Heart left ventricle (tissue), 16 donors: ENCODE results near the gene MRLN. TPM values are rescaled to one million over a fixed set of nuclear protein-coding genes. Genes with fewer than 3 reads are reported as not detected.

Source experiments
- ATAC-seq, 4 donors: fragments of 200-7000 bp; cut with Tn5 transposase; one replicate each; pipeline ENCODE4 v1.9.1; 2020 to 2022; ENCODE audit warnings: moderate library complexity in 4 of 4, mild to moderate bottlenecking in 3 of 4, moderate number of reproducible peaks in 1 of 4
- DNase-seq, 5 donors: peaks; one replicate each; pipeline ENCODE4 v3.0.0-alpha.2; 2020
- H3K27ac ChIP-seq, 12 donors: fragments of 200-600 bp; sonication (generic) in 4 of 12; one replicate each; pipeline versions ENCODE4 v1.5.0 to v1.8.0; 2016 to 2022; ENCODE audit warnings: mild to moderate bottlenecking in 2 of 12
- H3K27me3 ChIP-seq, 9 donors: fragments of 200-600 bp; sonication (generic) in 2 of 9; one replicate each; pipeline versions ENCODE4 v1.5.1 to v1.8.0; 2016 to 2022; ENCODE audit warnings: mild to moderate bottlenecking in 3 of 9
- H3K36me3 ChIP-seq, 9 donors: fragments of 200-600 bp; sonication (generic) in 2 of 9; one replicate each; pipeline versions ENCODE4 v1.5.0 to v1.8.0; 2018 to 2022; ENCODE audit warnings: mild to moderate bottlenecking in 2 of 9
- H3K4me1 ChIP-seq, 12 donors: fragments of 200-600 bp; sonication (generic) in 4 of 12; one replicate each; pipeline versions ENCODE4 v1.5.0 to v1.8.0; 2016 to 2022; ENCODE audit warnings: mild to moderate bottlenecking in 3 of 12
- H3K4me3 ChIP-seq, 12 donors: fragments of 200-600 bp; sonication (generic) in 4 of 12; one replicate each; pipeline versions ENCODE4 v1.5.0 to v1.8.0; 2017 to 2022; ENCODE audit warnings: mild to moderate bottlenecking in 9 of 12, moderate library complexity in 4 of 12
- H3K9me3 ChIP-seq, 12 donors: fragments of 200-600 bp; sonication (generic) in 4 of 12; one replicate each; pipeline versions ENCODE4 v1.5.0 to v1.8.0; 2016 to 2022; ENCODE audit warnings: mild to moderate bottlenecking in 1 of 12
- CTCF ChIP-seq, 12 donors: fragments of 200-600 bp; sonication (generic) in 4 of 12; IDR thresholded peaks; one replicate each; pipeline versions ENCODE4 v1.5.0 to v1.8.0; 2018 to 2022; ENCODE audit warnings: antibody characterized with exemption in 12 of 12, mild to moderate bottlenecking in 5 of 12
- POLR2A ChIP-seq, 2 donors: fragments of 450-650 bp; IDR thresholded peaks; one replicate each; pipeline ENCODE4 v1.6.1; 2017; ENCODE audit warnings: antibody characterized with exemption in 2 of 2, mild to moderate bottlenecking in 2 of 2, moderate library complexity in 2 of 2
- WGBS, 4 donors: extraction: QIAGEN DNeasy Blood & Tissue Kit in 2 of 4; methylation state at CpG; one replicate each; pipeline versions ENCODE4 v1.1.5 to v1.1.7; 2013 to 2018; 5-methylcytosine and 5-hydroxymethylcytosine counted together
- intact Hi-C, 10 donors: fragments of 100-400 bp; cut with DNase I; formaldehyde crosslinking; loops; one replicate each; pipeline versions ENCODE4 v1.11.1 to v1.14.2; 2022
- polyA plus RNA-seq, 2 donors: library from polyadenylated mRNA; stranded (reverse); fragments of 200-250 nt; gene quantifications; one replicate each; pipeline ENCODE4 v1.2.3, GENCODE V29; 2013
- total RNA-seq, 9 donors: library from RNA; depleted of rRNA in 2 of 9; stranded (reverse); fragments of >200 nt in 2 of 9; fragmentation: NEBNext Ultra II Directional in 3 of 9; extraction: Animal tissue kit (Norgen Biotek cat#: 25700) in 3 of 9; gene quantifications; one replicate each; pipeline versions ENCODE4 v1.1.0 to v1.2.4, GENCODE V29; 2016 to 2023
- donor health status: ischemic (EF 13 %, LVEDD 7.1; RV severe dilation, severe dysfunction).
- donor health status: healthy with polysubstance abuse.
- donor health status: DM: no; HTN: yes; CAD: no.
- donor health status: DM: no; HTN: no; CAD: no.
- donor health status: ischemic (EF 25% LVEDD 6.9; RV normal size, moderate dysfunction).
- donor health status: ischemic (EF 25% LVEDD 5.7; RV mildly dilated, moderate dysfunction).
- donor health status: healthy.
- donor health status: DM: yes; HTN: yes; CAD: no.
- donor health status: ischemic (EF 35%, LVEDD 5.7; RV mildly dilated, moderate dysfunction).
- donor health status: nonischemic (EF 11% LVEDD 7.7; RV severe dilation, severe dysfunction).
- donor health status: DM: yes; HTN: yes; CAD: no.
- donor health status: PGD.
- donor health status: ischemic (EF 29% LVEDD 5.4; RV normal size, mild dysfunction).
- donor health status: nonischemic (EF 23%, LVEDD 6.1; RV moderate dilation, normal function).

Gene MRLN
- total and polyA plus RNA-seq, 11 donors = 2.2 TPM; not detected in 10

- Histone ChIP-seq H3K36me3 (no peaks in the 10 kb centered on the region), H3K9me3 (no peaks in the 10 kb centered on the region), H3K4me1 (peaks cover 0 to 13% (median 1%) of the 10 kb centered on the region in 12 donors), H3K4me3 (no peak overlapping the region), H3K27ac (no peak overlapping the region), H3K27me3 (peaks cover 0 to 17% (median 0%) of the 10 kb centered on the region in 9 donors)
- intact Hi-C loops = loop anchor here in 1 of 10 donors (5.0 kb wide), 1 partner anchor 100 kb away; no protein-coding TSS in a partner anchor
- TF ChIP-seq CTCF (IDR thresholded peaks at IDR 0.05) (no peak), POLR2A (IDR thresholded peaks at IDR 0.05) (no peak)
- ATAC-seq (no peak), DNase-seq (no peak)
- WGBS, 4 donors = 92 to 96% (median 94%) methylated on average over 8 of the region's 8 CpGs
Measured at GRCh38 chr10:59706851-59707797, 46.1 kb downstream of the MRLN start.

- Histone ChIP-seq H3K36me3 (no peaks in the 10 kb centered on the region), H3K27me3 (peaks cover 0 to 17% (median 0%) of the 10 kb centered on the region in 9 donors), H3K4me1 (peaks cover 0 to 13% (median 0%) of the 10 kb centered on the region in 12 donors), H3K4me3 (no peak overlapping the region), H3K9me3 (no peaks in the 10 kb centered on the region), H3K27ac (no peak overlapping the region)
- no peak for TF ChIP-seq POLR2A (IDR thresholded peaks at IDR 0.05)
- TF ChIP-seq CTCF (IDR thresholded peaks at IDR 0.05) = no peak
- no peak for ATAC-seq
- intact Hi-C loops = loop anchor here in 1 of 10 donors (5.0 kb wide), 1 partner anchor 101 kb away; no protein-coding TSS in a partner anchor
- DNase-seq = no peak
Measured at GRCh38 chr10:59705931-59706330, 47.3 kb downstream of the MRLN start.

GRCh38 chr10:59704630-59705029 lies 48.6 kb downstream of the MRLN start:
- peaks cover 0 to 12% (median 0%) of the 10 kb centered on the region in 9 donors for H3K27me3 ChIP-seq
- TF ChIP-seq POLR2A (IDR thresholded peaks at IDR 0.05) = no peak
- no peak for TF ChIP-seq CTCF (IDR thresholded peaks at IDR 0.05)
- H3K27ac ChIP-seq = no peak overlapping the region
- peaks cover 0 to 12% (median 0%) of the 10 kb centered on the region in 12 donors for H3K4me1 ChIP-seq
- DNase-seq (no peak), ATAC-seq (no peak)
- H3K36me3 ChIP-seq = no peaks in the 10 kb centered on the region
- intact Hi-C loops = loop anchor here in 1 of 10 donors (5.0 kb wide), 1 partner anchor 103 kb away; no protein-coding TSS in a partner anchor
- no peaks in the 10 kb centered on the region for H3K9me3 ChIP-seq
- 75 to 79% (median 77%) methylated on average over 2 of the region's 2 CpGs for WGBS, 4 donors
- H3K4me3 ChIP-seq = no peak overlapping the region

- H3K4me3 ChIP-seq = no peak overlapping the region
- TF ChIP-seq POLR2A (IDR thresholded peaks at IDR 0.05) = no peak
- no peak for TF ChIP-seq CTCF (IDR thresholded peaks at IDR 0.05)
- H3K27me3 ChIP-seq = no peaks in the 10 kb centered on the region
- ATAC-seq = no peak
- no peak overlapping the region for H3K27ac ChIP-seq
- peaks cover 0 to 4% (median 0%) of the 10 kb centered on the region in 12 donors for H3K4me1 ChIP-seq
- 72 to 88% (median 86%) methylated on average over 4 of the region's 4 CpGs for WGBS, 4 donors
- intact Hi-C loops = no loop called here
- no peak for DNase-seq
- H3K9me3 ChIP-seq = no peaks in the 10 kb centered on the region
- H3K36me3 ChIP-seq = no peaks in the 10 kb centered on the region
Measured at GRCh38 chr10:59702347-59702746, 50.9 kb downstream of the MRLN start.
